HL-60 (cell line): ENCODE results near the gene FXYD2.

Experiments used
- DNase-seq, 2 experiments: peaks; one replicate each; pipeline ENCODE4 v3.0.0-alpha.2; 2010 to 2020; ENCODE audit warnings: low read depth in 1 of 2, low spot score in 1 of 2
- H3K27ac ChIP-seq: fragments of 250-450 bp; sonication (Bioruptor Pico); replicated peaks from 2 replicates; pipeline ENCODE4 v1.5.1; 2020; ENCODE audit warnings: mild to moderate bottlenecking, moderate library complexity
- H3K27me3 ChIP-seq: fragments of 250-450 bp; sonication (Bioruptor Pico); 2 replicates; pipeline ENCODE4 v1.5.1; 2021; ENCODE audit warnings: mild to moderate bottlenecking, moderate library complexity; ENCODE audit not compliant: insufficient read depth, poor library complexity, severe bottlenecking
- H3K4me3 ChIP-seq: replicated peaks from 2 replicates; pipeline ENCODE4 v1.5.1; 2011; ENCODE audit warnings: mild to moderate bottlenecking, control low read depth, low read length; ENCODE audit not compliant: insufficient read depth
- CTCF ChIP-seq: IDR thresholded peaks from one replicate; pipeline ENCODE4 v1.5.1; 2011; ENCODE audit warnings: low read length, control low read depth, inconsistent platforms; ENCODE audit not compliant: insufficient read depth
- GABPA ChIP-seq: IDR thresholded peaks from 2 replicates; pipeline ENCODE4 v1.6.1; 2012; ENCODE audit warnings: low read depth
- POLR2AphosphoS5 ChIP-seq: IDR thresholded peaks from 2 replicates; pipeline ENCODE4 v1.6.1; 2012; ENCODE audit warnings: low read depth
- REST ChIP-seq: IDR thresholded peaks from 2 replicates; pipeline ENCODE4 v1.6.1; 2012; ENCODE audit warnings: low read depth; ENCODE audit not compliant: insufficient replicate concordance
- SPI1 ChIP-seq: IDR thresholded peaks from 2 replicates; pipeline ENCODE4 v1.6.1; 2012; ENCODE audit warnings: low read depth, mild to moderate bottlenecking, borderline replicate concordance

Gene FXYD2

GRCh38 chr11:117782101-117782500 lies 42.4 kb downstream of the FXYD2 start:
- Histone ChIP-seq H3K27ac (no peak overlapping the region), H3K27me3 (peaks cover 8% of the 10 kb centered on the region), H3K4me3 (no peak overlapping the region)
- no peak for DNase-seq
- TF ChIP-seq GABPA, result no peak
- TF ChIP-seq CTCF, result no peak
- no peak for TF ChIP-seq SPI1
- TF ChIP-seq POLR2AphosphoS5, result no peak
- TF ChIP-seq REST, result no peak

- no peak for DNase-seq
- Histone ChIP-seq H3K27ac (no peak overlapping the region), H3K27me3 (peaks cover 8% of the 10 kb centered on the region), H3K4me3 (no peak overlapping the region)
- TF ChIP-seq POLR2AphosphoS5, result no peak
- no peak for TF ChIP-seq GABPA
- TF ChIP-seq SPI1, result no peak
- TF ChIP-seq CTCF, result no peak
- no peak for TF ChIP-seq REST
Observed at GRCh38 chr11:117781627-117782026, 42.9 kb downstream of the FXYD2 start.

- peaks cover 8% of the 10 kb centered on the region for H3K27me3 ChIP-seq
- no peak for TF ChIP-seq REST
- no peak for TF ChIP-seq CTCF
- no peak for TF ChIP-seq GABPA
- TF ChIP-seq POLR2AphosphoS5, result no peak
- TF ChIP-seq SPI1, result no peak
- no peak for DNase-seq
Observed at GRCh38 chr11:117780456-117780855, 44.1 kb downstream of the FXYD2 start.

More at GRCh38 chr11:117780456-117780855, 44.1 kb downstream of the FXYD2 start:
- Histone ChIP-seq H3K4me3 (no peak overlapping the region), H3K27ac (no peak overlapping the region)
